ENCODE measurements around the gene ZNF746.

DNA sequence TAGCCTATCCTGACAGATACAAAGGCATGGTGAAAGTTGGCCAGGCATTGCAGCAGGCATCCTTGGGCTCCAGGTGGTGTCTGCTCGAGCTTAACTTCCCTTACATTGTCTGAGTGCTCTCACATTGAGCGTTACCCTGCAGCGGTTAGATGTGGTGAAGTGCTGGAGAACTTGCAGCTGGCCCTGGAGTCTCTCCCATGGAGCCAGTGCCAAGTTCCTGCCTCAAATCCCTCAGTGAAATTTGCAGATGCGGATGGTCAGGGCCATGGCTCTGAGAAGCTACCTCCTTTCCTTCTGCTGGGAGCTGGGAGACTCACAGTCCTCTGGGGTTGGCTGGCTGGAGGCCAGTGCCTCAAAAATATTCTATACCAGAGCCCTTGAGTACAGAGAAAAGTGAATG, 3.3 kb upstream of the ZNF746 start:
- no peak for TF ChIP-seq POLR2A (IDR thresholded peaks at IDR 0.05)
- TF ChIP-seq, protein P1, sequence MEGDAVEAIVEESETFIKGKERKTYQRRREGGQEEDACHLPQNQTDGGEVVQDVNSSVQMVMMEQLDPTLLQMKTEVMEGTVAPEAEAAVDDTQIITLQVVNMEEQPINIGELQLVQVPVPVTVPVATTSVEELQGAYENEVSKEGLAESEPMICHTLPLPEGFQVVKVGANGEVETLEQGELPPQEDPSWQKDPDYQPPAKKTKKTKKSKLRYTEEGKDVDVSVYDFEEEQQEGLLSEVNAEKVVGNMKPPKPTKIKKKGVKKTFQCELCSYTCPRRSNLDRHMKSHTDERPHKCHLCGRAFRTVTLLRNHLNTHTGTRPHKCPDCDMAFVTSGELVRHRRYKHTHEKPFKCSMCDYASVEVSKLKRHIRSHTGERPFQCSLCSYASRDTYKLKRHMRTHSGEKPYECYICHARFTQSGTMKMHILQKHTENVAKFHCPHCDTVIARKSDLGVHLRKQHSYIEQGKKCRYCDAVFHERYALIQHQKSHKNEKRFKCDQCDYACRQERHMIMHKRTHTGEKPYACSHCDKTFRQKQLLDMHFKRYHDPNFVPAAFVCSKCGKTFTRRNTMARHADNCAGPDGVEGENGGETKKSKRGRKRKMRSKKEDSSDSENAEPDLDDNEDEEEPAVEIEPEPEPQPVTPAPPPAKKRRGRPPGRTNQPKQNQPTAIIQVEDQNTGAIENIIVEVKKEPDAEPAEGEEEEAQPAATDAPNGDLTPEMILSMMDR (IDR thresholded peaks at IDR 0.05) = no peak

All from heart left ventricle (tissue), 13 donors.